ENCODE measurements around the gene ADAM33.

The ADAM33 gene

DNA sequence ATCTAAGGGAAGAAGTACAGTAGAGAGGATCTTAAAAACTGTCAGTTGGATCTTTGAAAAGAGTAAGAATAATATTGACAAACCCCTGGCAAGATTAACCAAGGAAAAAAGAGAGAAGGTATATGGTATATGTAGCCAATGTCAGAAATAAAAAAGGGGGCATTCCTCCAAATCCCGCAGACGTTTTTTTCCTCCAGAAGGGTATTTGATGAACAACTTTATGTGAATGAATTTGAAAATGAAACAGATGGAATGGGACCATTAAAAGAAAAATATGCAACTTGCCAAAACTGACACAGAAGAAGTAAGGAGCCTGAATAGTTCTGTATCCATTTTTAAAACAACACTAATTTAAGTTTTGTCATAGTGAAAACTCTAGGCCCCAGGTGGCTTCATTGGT lies 54.3 kb downstream of the ADAM33 start:
- H3K4me3 ChIP-seq (replicated peaks in 1 of 2; ENCODE audit: low read depth in 2 of 2, low read length in 2 of 2) = no peak overlapping the region
- TF ChIP-seq, protein P1, sequence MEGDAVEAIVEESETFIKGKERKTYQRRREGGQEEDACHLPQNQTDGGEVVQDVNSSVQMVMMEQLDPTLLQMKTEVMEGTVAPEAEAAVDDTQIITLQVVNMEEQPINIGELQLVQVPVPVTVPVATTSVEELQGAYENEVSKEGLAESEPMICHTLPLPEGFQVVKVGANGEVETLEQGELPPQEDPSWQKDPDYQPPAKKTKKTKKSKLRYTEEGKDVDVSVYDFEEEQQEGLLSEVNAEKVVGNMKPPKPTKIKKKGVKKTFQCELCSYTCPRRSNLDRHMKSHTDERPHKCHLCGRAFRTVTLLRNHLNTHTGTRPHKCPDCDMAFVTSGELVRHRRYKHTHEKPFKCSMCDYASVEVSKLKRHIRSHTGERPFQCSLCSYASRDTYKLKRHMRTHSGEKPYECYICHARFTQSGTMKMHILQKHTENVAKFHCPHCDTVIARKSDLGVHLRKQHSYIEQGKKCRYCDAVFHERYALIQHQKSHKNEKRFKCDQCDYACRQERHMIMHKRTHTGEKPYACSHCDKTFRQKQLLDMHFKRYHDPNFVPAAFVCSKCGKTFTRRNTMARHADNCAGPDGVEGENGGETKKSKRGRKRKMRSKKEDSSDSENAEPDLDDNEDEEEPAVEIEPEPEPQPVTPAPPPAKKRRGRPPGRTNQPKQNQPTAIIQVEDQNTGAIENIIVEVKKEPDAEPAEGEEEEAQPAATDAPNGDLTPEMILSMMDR (IDR thresholded peaks at IDR 0.05; ENCODE audit: low read depth, low read length) = no peak
- no peak for DNase-seq (ENCODE audit: low read depth in 2 of 2)

DNA sequence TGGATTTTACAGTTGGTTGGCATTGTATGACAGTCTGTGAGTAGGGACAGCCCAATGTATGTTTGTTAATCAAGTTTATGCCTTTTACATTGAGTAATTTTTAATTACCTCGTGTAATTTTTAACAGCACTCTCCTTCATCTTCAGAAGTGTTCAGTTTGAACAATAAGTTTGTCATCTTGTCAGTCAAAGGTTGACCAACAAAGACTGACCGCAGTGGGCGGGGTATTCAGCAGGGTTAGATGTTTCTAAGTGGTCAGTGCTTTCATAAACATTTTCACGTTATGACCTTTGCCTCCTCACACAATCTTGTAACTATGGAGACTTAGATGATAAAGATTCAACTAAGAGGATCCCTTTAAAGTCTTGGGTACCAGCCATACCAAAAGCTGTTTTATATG lies 59.4 kb downstream of the ADAM33 start:
- TF ChIP-seq, protein P1 (IDR thresholded peaks at IDR 0.05; ENCODE audit: low read depth, low read length) = no peak
- no peak for DNase-seq (ENCODE audit: low read depth in 2 of 2)

GRCh38 chr20:3621111-3621510 lies 60.7 kb downstream of the ADAM33 start:
- TF ChIP-seq, protein P1 (IDR thresholded peaks at IDR 0.05; ENCODE audit: low read depth, low read length) = no peak
- no peak for DNase-seq (ENCODE audit: low read depth in 2 of 2)
- H3K4me3 ChIP-seq (replicated peaks in 1 of 2; ENCODE audit: low read depth in 2 of 2, low read length in 2 of 2) = no peak overlapping the region

More for the DNA sequence above, 59.4 kb downstream of the ADAM33 start:
- no peak overlapping the region for H3K4me3 ChIP-seq (replicated peaks in 1 of 2; ENCODE audit: low read depth in 2 of 2, low read length in 2 of 2)
